A204.1 (cell line): ENCODE data around the gene HTR3A.

Experiments used
- FAIRE-seq: peaks from 2 replicates; lab custom pipeline; 2012; peaks lifted over from hg19 to GRCh38; lab: Jason Lieb, UNC

The HTR3A gene

DNA sequence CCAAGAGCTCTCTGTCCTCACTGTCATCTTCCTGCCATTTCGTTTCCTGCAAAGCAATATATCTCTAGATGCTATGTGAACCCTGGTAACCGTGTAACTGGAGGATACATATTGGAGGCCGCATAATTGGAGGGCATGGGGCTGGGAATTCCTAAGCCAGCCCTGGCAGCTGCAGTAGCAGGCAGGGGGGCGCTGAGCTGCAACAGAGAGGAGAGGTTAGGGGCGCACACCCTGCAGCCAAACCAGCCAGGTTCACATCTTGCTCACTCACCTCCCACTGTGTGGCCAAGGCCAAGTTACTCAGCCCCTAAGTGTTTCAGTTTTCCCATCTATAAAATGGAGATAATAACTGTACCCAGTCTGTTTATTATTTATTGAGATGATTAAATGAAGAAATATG lies 44.7 kb downstream of the HTR3A start:
- FAIRE-seq = no peak

DNA sequence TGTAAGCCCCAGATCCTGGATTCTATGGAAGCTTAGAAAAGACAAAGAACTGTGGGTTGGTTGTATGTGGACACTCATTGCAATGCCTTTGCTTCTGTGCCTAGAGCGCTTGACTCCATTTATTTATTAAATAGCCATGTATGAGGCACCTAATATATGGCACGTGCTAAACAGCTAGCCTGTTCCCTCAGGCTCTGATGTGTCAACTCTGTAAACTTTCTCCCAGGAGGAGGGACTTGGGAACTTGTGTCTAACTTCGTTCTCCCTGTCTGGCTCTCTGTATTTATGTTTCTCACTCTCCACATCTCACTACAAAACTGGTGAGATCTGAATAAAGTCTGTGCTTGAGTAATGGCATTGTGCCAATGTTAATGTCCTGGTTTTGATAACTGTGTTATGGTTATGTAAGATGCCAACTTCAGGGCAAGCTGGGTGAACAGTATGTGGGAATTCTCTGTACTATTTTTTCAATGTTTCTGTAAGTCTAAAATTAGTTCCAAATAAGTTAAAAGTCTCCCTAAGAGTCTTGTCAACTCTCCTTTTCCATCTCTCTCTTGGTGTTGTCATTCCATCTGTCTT lies 50.5 kb downstream of the HTR3A start:
- FAIRE-seq = no peak

DNA sequence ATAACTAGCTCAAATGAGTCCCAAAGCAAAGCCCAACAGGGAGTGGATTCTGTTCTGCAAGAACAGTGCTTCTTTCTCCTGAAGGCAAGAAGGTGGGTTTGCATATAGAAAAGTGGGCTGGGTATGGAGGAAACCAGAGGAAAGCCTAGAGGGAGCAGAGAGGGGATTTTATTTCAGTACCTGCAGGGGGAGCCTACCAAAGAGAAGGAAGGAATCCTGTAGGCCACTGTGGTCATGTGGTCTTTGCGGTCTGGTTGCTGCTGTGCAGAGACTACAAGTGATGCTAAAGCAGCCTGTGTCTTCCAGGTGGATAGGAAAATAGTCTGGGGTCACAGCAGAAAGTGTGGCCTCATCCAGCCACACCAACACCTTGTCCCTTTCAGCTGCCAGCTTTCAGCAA lies 51.4 kb downstream of the HTR3A start:
- no peak for FAIRE-seq

- FAIRE-seq = no peak
Measured at GRCh38 chr11:114027391-114027790, 52.5 kb downstream of the HTR3A start.

- no peak for FAIRE-seq
Measured at GRCh38 chr11:114027926-114028325, 53.0 kb downstream of the HTR3A start.

DNA sequence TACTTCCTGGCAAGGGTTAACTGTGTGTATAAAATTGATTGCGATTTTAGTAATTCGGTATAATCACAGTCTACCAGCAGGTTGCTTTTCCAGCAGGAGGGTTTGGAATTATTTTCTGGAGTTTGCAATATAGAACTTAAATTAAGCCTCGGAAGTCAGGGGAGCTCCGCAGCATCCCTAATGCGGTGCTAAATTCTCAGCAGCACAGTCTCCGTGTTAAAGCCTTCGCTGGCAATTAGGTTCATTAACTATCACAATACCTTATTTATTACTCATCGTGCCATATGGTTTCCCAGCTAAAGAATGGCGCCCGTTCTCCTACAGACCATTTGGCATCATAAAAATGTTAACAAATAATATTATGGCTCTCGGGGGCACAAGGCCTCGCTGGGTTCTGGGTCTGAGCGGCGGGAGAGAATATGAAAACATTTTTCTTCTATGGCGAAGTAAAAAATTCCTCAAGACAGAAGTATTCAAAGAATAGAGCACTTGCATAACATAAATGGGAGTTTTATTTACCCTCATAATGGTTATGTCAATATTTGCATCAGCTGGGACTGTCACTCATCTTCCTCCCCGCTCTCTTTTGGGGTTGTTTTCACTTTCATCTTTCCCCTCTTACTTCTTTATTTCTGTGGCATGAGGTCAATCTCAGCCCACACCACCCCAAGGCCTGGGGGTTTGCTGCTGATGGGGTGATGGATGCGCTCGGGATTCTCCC lies 56.5 kb downstream of the HTR3A start:
- FAIRE-seq = no peak

DNA sequence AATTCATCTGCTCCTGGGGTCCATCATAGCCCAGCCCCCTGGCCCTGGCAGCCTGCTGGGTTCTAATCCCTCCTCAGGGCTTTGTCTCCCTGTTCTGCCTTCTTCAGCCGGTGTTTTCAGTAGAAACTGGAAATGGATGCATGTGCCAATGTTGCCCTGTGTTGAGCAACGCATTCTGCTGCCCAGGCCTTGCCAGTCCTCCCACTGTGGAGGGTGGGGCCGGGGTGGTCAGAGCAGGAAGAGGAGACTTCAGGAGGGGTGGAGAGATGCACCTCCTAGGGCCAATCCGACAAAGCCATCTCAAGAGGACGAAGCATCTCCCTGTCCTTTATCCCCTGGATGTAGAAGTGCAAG lies 57.0 kb downstream of the HTR3A start:
- no peak for FAIRE-seq

GRCh38 chr11:114033066-114033465 lies 58.2 kb downstream of the HTR3A start:
- no peak for FAIRE-seq

- no peak for FAIRE-seq
Measured at GRCh38 chr11:114033572-114033971, 58.7 kb downstream of the HTR3A start.

DNA sequence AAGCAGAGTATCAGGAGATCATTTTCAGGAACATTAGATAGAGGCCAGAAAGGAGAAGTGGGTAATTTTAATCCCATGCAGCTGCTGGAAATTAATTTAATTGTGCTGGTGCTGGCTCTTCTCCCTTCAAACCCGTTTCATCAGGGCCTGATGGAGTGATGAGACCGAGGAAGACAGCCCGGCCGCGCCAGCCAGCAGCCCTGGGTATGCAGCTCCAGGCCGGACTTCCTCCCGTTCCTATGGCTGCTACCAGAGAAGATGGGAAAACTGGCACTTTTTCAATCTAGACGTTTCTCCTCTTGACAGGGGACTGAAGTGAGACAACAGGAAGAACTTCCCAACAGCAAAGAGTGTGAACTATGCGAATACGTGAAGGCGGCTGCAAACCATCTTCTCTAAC lies 60.0 kb downstream of the HTR3A start:
- FAIRE-seq = no peak

GRCh38 chr11:114036147-114036811 lies 61.4 kb downstream of the HTR3A start:
- no peak for FAIRE-seq

DNA sequence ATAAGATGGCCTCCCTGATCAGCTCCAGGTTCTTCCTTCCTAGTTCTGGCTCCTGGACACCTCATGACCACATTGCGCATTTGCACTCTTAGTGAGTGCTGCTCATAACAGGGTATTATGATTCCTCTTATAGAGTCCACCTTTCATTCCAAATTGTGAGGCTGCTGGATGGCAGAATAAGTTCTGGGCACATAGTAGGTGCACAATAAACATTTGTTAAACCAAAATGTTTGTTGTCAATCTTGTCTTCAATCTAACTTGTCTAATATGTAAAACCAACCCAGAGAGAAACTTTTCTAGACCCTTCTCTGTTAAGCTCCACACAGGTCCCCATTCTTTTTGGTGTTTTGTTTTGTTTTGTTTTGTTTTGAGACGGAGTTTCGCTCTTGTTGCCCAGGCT lies 62.0 kb downstream of the HTR3A start:
- FAIRE-seq = no peak

DNA sequence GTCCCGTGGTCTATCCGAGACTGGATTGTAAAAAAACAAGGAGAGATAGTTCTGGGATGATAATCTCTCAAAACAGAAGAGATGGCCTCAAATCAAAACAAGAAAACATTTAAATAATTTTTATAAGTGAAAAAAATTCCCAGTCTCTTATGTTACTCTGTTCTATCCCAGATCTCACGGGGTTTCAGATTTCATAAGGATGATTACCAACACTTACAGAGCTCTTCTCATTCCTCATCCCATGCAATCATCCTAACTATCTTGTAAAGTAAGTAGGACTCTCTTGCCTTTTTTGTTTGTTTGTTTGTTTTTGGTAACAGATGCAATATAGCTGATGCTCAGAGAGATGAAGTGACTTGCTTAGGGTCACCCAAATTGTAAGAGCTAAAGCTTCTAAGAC lies 64.6 kb downstream of the HTR3A start:
- no peak for FAIRE-seq
